ENCODE results near the gene SLC4A1AP. TPM values are rescaled to one million over a fixed set of nuclear protein-coding genes. Genes with fewer than 3 reads are reported as not detected.
A peak's percentile ranks its signal among the peaks of the same experiment; 100 is the strongest.

The SLC4A1AP gene
- total and polyA plus RNA-seq, 10 of the 15 experiments (the other 5 are each of a cell fraction or from before 2014, with no cell fraction given): 6.5 to 30.1 (median 21.5) TPM

GRCh38 chr2:27703638-27704341 is 40.1 kb downstream of the SLC4A1AP start (continued):
- TF ChIP-seq RUNX3 (IDR thresholded peaks at IDR 0.05; ENCODE audit: low read length) (peak; percentile 85), STAT3 (IDR thresholded peaks at IDR 0.05; ENCODE audit: low read depth, low read length) (no peak), HDAC2 (IDR thresholded peaks at IDR 0.05) (no peak), DPF2 (IDR thresholded peaks at IDR 0.05) (no peak), MTA2 (IDR thresholded peaks at IDR 0.05; ENCODE audit: low read depth) (0 out of 2 replicates have a peak, but pooled peaks have one; percentile 21)

- no TSS peak for BruUV-seq (replicated peaks)
- Histone ChIP-seq H3K9ac (ENCODE audit: control insufficient read depth, insufficient read depth, low read length) (no peak overlapping the region), H2AFZ (ENCODE audit: control insufficient read depth, low read depth, low read length) (no peak overlapping the region), H3K4me1 (ENCODE audit: control insufficient read depth, insufficient read depth, low read length) (no peaks in the 10 kb centered on the region), H3K27ac (ENCODE audit: control insufficient read depth, insufficient read depth) (no peak overlapping the region), H3K9me3 (replicated peaks; ENCODE audit: control insufficient read depth, insufficient read depth, low read length) (no peaks in the 10 kb centered on the region), H3K36me3 (ENCODE audit: control insufficient read depth in 2 of 2, insufficient read depth in 2 of 2, low read length in 1 of 2) (no peaks in the 10 kb centered on the region), H3K4me3 (no peak overlapping the region), H3K27me3 (replicated peaks in 1 of 2; ENCODE audit: control insufficient read depth in 2 of 2, insufficient read depth in 2 of 2, low read length in 1 of 2) (no peaks in the 10 kb centered on the region), H4K20me1 (ENCODE audit: control insufficient read depth, insufficient read depth) (no peaks in the 10 kb centered on the region), H3K4me2 (ENCODE audit: control insufficient read depth, insufficient read depth) (no peak overlapping the region), H3K79me2 (ENCODE audit: control insufficient read depth, insufficient read depth, low read length) (no peaks in the 10 kb centered on the region)
- CTCF ChIA-PET: interaction anchor here (0.7 to 4.7 kb wide), 23 partner anchors 8 to 831 kb away, joined by 3 to 23 read pairs (median 5); no protein-coding TSS in a partner anchor
- 60% methylated on average over 5 of the region's 5 CpGs for WGBS (ENCODE audit: insufficient coverage, insufficient replicate concordance, low lambda C conversion rate, missing lambda C conversion rate)
- POLR2A ChIA-PET: interaction anchor here (0.5 kb wide), 1 partner anchor 179 kb away, joined by 3 read pairs; no protein-coding TSS in a partner anchor
- in situ Hi-C loops (cut with MboI) (no loop called here), intact Hi-C loops (cut with micrococcal nuclease; ENCODE audit: unreplicated experiment) (no loop called here)
- ATAC-seq (no peak), DNase-seq (ENCODE audit: low read depth, low spot score) (no peak), FAIRE-seq (no peak)
- SMC1A ChIA-PET (ENCODE audit: uncharacterized antibody, unreplicated experiment): interaction anchor here (0.8 to 1.9 kb wide), 8 partner anchors 8 to 742 kb away, joined by 3 to 7 read pairs (median 5); no protein-coding TSS in a partner anchor
- RAD21 ChIA-PET (ENCODE audit: unreplicated experiment): interaction anchor here (0.9 to 3.1 kb wide), 5 partner anchors 9 to 749 kb away, joined by 3 to 15 read pairs (median 4); no protein-coding TSS in a partner anchor
- TF ChIP-seq ZNF384 (IDR thresholded peaks at IDR 0.05; ENCODE audit: borderline replicate concordance, low read depth, low read length) (no peak), ZNF217 (IDR thresholded peaks at IDR 0.05) (no peak), NR2C1 (IDR thresholded peaks at IDR 0.05) (no peak), FOXM1 (IDR thresholded peaks at IDR 0.05; ENCODE audit: low read depth, low read length) (no peak), JUND (IDR thresholded peaks at IDR 0.05; ENCODE audit: low read depth, low read length) (no peak), ELK1 (IDR thresholded peaks at IDR 0.05; ENCODE audit: low read depth, low read length) (no peak), MEF2A (IDR thresholded peaks at IDR 0.05; ENCODE audit: insufficient read depth, low read depth, low read length) (no peak), PAX5 (IDR thresholded peaks at IDR 0.05; ENCODE audit: borderline replicate concordance, low read depth, low read length) (no peak), MAX (IDR thresholded peaks at IDR 0.05; ENCODE audit: low read depth, low read length) (no peak), BMI1 (IDR thresholded peaks at IDR 0.05; ENCODE audit: borderline replicate concordance) (no peak), STAT1 (conservative IDR thresholded peaks at IDR 0.05) (no peak), MYB (IDR thresholded peaks at IDR 0.05; ENCODE audit: borderline replicate concordance, low read depth, low read length) (no peak), IKZF1 (conservative IDR thresholded peaks at IDR 0.05) (no peak), NFIC (IDR thresholded peaks at IDR 0.05; ENCODE audit: low read depth, low read length) (no peak), ZBTB4 (CRISPR knock-in tag; IDR thresholded peaks at IDR 0.05) (no peak)
These were observed 40.7 kb downstream of the SLC4A1AP start for GRCh38 chr2:27704342-27704876.
